ENCODE data around the gene SEC24C. TPM values are rescaled to one million over a fixed set of nuclear protein-coding genes. Genes with fewer than 3 reads are reported as not detected.
"Not testable (repeated sequence)": the region's sequence is repeated elsewhere in the genome, so short reads cannot be mapped to it uniquely, and the experiment has no call there.

SEC24C gene
- total RNA-seq, 1 donor from 2014 or later: 96.5 TPM

DNA sequence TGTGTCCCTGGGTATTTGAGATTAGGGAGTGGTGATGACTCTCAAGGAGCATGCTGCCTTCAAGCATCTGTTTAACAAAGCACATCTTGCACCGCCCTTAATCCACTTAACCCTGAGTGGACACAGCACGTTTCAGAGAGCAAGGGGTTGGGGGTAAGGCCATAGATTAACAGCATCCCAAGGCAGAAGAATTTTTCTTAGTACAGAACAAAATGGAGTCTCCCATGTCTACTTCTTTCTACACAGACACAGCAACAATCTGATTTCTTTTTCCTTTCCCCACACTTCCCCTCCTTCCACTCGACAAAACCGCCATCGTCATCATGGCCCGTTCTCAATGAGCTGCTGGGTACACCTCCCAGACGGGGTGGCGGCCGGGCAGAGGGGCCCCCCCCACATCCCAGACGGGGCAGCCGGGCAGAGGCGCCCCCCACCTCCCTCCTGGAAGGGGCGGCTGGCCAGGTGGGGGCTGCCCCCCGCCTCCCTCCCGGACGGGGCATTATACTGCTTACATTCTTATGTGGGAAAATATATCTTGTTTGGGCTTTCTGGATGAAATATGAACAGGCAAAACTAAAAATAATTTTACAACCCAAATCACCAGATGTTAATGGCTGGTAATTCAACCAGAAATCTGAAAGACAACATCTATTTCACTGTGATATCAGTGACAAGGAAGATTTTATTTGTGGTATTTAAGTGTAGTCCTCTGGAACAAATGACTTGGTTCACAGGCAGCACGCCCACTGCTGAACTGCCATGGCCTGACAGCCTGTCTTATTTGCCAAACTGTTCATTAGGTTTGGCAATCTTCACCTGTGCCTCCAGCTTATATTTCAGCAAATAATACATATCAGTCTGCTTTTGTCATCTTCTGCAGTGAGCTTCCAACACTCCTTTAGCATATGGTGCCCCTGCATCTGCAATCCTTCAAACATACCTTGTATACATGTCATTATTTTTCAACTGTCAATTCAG lies 28.7 kb upstream of the SEC24C start:
- not testable (repeated sequence) for H3K27ac Mint-ChIP-seq; DNase-seq (ENCODE audit: low spot score, unreplicated experiment); H3K27me3 Mint-ChIP-seq; H3K4me1 Mint-ChIP-seq (ENCODE audit: low read depth); H3K4me3 Mint-ChIP-seq (ENCODE audit: low read depth); H3K9me3 Mint-ChIP-seq (ENCODE audit: low read depth)
- peaks cover 12% of the 10 kb centered on the region for H3K36me3 Mint-ChIP-seq (ENCODE audit: insufficient read depth)

GRCh38 chr10:73716251-73716650 lies 27.9 kb upstream of the SEC24C start:
- DNase-seq (ENCODE audit: low spot score, unreplicated experiment): no peak
- Mint-ChIP-seq H3K4me3 (ENCODE audit: low read depth) (no peak overlapping the region), H3K9me3 (ENCODE audit: low read depth) (no peaks in the 10 kb centered on the region), H3K27me3 (no peaks in the 10 kb centered on the region), H3K27ac (no peak overlapping the region), H3K36me3 (ENCODE audit: insufficient read depth) (peaks cover 14% of the 10 kb centered on the region), H3K4me1 (ENCODE audit: low read depth) (peaks cover 2% of the 10 kb centered on the region)
- TF ChIP-seq, protein P1, sequence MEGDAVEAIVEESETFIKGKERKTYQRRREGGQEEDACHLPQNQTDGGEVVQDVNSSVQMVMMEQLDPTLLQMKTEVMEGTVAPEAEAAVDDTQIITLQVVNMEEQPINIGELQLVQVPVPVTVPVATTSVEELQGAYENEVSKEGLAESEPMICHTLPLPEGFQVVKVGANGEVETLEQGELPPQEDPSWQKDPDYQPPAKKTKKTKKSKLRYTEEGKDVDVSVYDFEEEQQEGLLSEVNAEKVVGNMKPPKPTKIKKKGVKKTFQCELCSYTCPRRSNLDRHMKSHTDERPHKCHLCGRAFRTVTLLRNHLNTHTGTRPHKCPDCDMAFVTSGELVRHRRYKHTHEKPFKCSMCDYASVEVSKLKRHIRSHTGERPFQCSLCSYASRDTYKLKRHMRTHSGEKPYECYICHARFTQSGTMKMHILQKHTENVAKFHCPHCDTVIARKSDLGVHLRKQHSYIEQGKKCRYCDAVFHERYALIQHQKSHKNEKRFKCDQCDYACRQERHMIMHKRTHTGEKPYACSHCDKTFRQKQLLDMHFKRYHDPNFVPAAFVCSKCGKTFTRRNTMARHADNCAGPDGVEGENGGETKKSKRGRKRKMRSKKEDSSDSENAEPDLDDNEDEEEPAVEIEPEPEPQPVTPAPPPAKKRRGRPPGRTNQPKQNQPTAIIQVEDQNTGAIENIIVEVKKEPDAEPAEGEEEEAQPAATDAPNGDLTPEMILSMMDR (IDR thresholded peaks at IDR 0.05; ENCODE audit: unreplicated experiment): no peak

GRCh38 chr10:73717556-73717955 lies 26.6 kb upstream of the SEC24C start:
- TF ChIP-seq, protein P1 (IDR thresholded peaks at IDR 0.05; ENCODE audit: unreplicated experiment): no peak
- H3K4me3 Mint-ChIP-seq (ENCODE audit: low read depth): no peak overlapping the region
- peaks cover 2% of the 10 kb centered on the region for H3K4me1 Mint-ChIP-seq (ENCODE audit: low read depth)
- H3K27ac Mint-ChIP-seq: no peak overlapping the region
- H3K36me3 Mint-ChIP-seq (ENCODE audit: insufficient read depth): peaks cover 15% of the 10 kb centered on the region
- no peaks in the 10 kb centered on the region for H3K9me3 Mint-ChIP-seq (ENCODE audit: low read depth)
- DNase-seq (ENCODE audit: low spot score, unreplicated experiment): no peak
- H3K27me3 Mint-ChIP-seq: no peaks in the 10 kb centered on the region

DNA sequence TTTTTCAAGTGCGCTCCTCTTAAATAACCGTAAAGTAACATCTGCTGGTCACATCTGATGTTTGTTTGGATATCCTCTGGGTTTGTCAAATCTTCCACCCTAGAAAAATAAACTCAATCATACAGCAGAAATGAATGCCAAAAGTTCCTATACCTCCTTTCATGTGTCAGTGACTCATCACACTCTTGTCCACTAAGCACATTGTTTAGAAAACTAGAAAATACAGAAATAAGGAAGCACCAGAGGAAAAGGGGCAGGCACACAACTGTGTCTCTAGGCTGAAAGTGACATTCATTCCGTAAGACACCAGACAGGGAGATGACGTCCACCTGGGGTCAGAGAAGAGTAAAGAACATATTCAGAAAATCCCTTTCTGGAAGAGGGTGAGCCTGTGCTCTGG lies 23.6 kb upstream of the SEC24C start:
- H3K4me3 Mint-ChIP-seq (ENCODE audit: low read depth); H3K4me1 Mint-ChIP-seq (ENCODE audit: low read depth); H3K9me3 Mint-ChIP-seq (ENCODE audit: low read depth); H3K27me3 Mint-ChIP-seq; H3K27ac Mint-ChIP-seq; DNase-seq (ENCODE audit: low spot score, unreplicated experiment): not testable (repeated sequence)
- peaks cover 16% of the 10 kb centered on the region for H3K36me3 Mint-ChIP-seq (ENCODE audit: insufficient read depth)

DNA sequence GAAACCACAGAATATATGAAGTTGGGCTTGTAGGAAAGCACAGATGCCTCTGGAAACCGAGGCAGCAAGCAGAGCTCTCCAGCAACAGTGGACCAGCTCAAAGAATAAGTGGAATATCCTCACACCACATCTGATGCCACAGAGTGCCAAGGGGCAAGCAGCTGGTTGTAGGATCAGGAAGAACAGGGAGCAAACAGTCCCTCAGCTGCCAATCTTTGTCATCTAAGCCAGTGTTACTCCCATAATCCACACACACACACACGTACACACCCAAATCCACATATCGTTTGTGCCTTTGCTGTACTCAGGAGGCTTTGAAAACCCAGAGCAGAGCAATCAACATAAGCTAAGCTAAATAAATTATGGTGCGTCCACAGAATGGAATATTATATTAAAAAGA lies 20.7 kb upstream of the SEC24C start:
- no peaks in the 10 kb centered on the region for H3K4me1 Mint-ChIP-seq (ENCODE audit: low read depth)
- TF ChIP-seq, protein P1 (IDR thresholded peaks at IDR 0.05; ENCODE audit: unreplicated experiment): no peak
- H3K27me3 Mint-ChIP-seq: no peaks in the 10 kb centered on the region
- no peaks in the 10 kb centered on the region for H3K9me3 Mint-ChIP-seq (ENCODE audit: low read depth)
- no peak overlapping the region for H3K27ac Mint-ChIP-seq
- no peak for DNase-seq (ENCODE audit: low spot score, unreplicated experiment)
- H3K4me3 Mint-ChIP-seq (ENCODE audit: low read depth): no peak overlapping the region
- H3K36me3 Mint-ChIP-seq (ENCODE audit: insufficient read depth): peaks cover 14% of the 10 kb centered on the region

GRCh38 chr10:73729781-73730152 lies 14.4 kb upstream of the SEC24C start:
- not testable (repeated sequence) for H3K27me3 Mint-ChIP-seq; DNase-seq (ENCODE audit: low spot score, unreplicated experiment); H3K4me1 Mint-ChIP-seq (ENCODE audit: low read depth); H3K9me3 Mint-ChIP-seq (ENCODE audit: low read depth); H3K36me3 Mint-ChIP-seq (ENCODE audit: insufficient read depth)
- H3K27ac Mint-ChIP-seq: peak overlapping the region; percentile 97
- H3K4me3 Mint-ChIP-seq (ENCODE audit: low read depth): peak overlapping the region; percentile 99
